ENCODE results near the gene SLK. TPM values are rescaled to one million over a fixed set of nuclear protein-coding genes. Genes with fewer than 3 reads are reported as not detected.

Gene SLK
- total and polyA plus RNA-seq, 2 experiments from 2014 or later: 13.8 to 43.6 TPM

DNA sequence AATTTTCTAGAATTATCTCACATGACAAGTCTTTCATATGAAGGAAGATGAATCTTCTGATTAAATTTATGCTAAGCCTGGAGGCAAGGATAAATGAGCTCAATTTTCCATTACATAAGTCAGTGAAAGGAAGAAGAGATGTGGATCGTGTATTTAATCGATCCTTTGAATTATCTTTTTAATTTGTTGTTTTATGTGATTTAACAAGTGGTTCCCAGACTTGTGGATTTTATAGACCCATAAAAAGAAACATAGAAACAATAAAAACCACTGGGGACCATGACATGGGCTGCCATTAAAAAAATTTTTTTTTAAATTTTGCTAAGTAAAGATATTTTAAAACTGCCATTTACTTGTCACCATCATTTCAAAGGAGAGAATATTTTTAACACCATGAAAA is 45.0 kb downstream of the SLK start:
- Histone ChIP-seq H3K4me1 (ENCODE audit: insufficient read depth) (no peaks in the 10 kb centered on the region), H3K4me3 (no peak overlapping the region), H4K20me1 (ENCODE audit: insufficient read depth, poor library complexity, severe bottlenecking) (no peaks in the 10 kb centered on the region), H3K79me2 (no peaks in the 10 kb centered on the region), H3K9me3 (ENCODE audit: low read depth) (no peaks in the 10 kb centered on the region), H2AFZ (no peak overlapping the region), H3K9me2 (replicated peaks; ENCODE audit: insufficient read depth) (no peaks in the 10 kb centered on the region), H3K27me3 (no peaks in the 10 kb centered on the region), H3K27ac (no peak overlapping the region), H3K36me3 (replicated peaks; ENCODE audit: insufficient read depth, low read depth) (no peaks in the 10 kb centered on the region), H3K4me2 (no peak overlapping the region)
- 83% methylated on average over 2 of the region's 2 CpGs for WGBS (ENCODE audit: low lambda C conversion rate, missing lambda C conversion rate)
- TF ChIP-seq EZH2 (IDR thresholded peaks at IDR 0.05; ENCODE audit: borderline replicate concordance) (no peak), EZH2phosphoT487 (IDR thresholded peaks at IDR 0.05; ENCODE audit: low read depth, severe bottlenecking, unreplicated experiment) (no peak)
- TF ChIP-seq, protein P1, sequence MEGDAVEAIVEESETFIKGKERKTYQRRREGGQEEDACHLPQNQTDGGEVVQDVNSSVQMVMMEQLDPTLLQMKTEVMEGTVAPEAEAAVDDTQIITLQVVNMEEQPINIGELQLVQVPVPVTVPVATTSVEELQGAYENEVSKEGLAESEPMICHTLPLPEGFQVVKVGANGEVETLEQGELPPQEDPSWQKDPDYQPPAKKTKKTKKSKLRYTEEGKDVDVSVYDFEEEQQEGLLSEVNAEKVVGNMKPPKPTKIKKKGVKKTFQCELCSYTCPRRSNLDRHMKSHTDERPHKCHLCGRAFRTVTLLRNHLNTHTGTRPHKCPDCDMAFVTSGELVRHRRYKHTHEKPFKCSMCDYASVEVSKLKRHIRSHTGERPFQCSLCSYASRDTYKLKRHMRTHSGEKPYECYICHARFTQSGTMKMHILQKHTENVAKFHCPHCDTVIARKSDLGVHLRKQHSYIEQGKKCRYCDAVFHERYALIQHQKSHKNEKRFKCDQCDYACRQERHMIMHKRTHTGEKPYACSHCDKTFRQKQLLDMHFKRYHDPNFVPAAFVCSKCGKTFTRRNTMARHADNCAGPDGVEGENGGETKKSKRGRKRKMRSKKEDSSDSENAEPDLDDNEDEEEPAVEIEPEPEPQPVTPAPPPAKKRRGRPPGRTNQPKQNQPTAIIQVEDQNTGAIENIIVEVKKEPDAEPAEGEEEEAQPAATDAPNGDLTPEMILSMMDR (IDR thresholded peaks at IDR 0.05; ENCODE audit: poor library complexity): no peak
- no peak for DNase-seq (ENCODE audit: low spot score)

DNA sequence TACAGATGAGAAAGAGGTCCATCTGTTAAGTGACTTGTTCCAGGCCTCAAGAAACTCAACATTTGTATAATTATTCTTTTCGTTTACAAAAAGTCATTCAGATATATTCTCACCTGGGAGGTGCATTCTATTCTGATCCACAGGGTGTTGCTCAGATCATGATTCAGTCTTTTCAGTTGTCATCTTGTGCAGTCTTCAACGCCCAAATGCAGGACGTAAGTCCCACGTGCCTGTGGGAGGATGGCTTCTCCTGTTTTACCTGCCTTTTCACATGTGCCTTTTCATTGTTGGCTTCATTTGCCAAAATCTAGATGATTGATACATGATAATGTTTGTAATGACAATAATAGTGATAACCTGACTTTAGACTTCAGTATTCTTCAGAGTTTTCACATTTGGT is 46.5 kb downstream of the SLK start:
- no peak for DNase-seq (ENCODE audit: low spot score)
- H3K36me3 ChIP-seq (replicated peaks; ENCODE audit: insufficient read depth, low read depth): no peaks in the 10 kb centered on the region
- no peaks in the 10 kb centered on the region for H3K27me3 ChIP-seq
- H3K79me2 ChIP-seq: no peaks in the 10 kb centered on the region
- H3K27ac ChIP-seq: no peak overlapping the region
- WGBS (ENCODE audit: low lambda C conversion rate, missing lambda C conversion rate): 94% methylated on average over 4 of the region's 4 CpGs
- no peaks in the 10 kb centered on the region for H3K4me1 ChIP-seq (ENCODE audit: insufficient read depth)
- H2AFZ ChIP-seq: no peak overlapping the region
- H3K9me2 ChIP-seq (replicated peaks; ENCODE audit: insufficient read depth): no peaks in the 10 kb centered on the region
- no peaks in the 10 kb centered on the region for H3K9me3 ChIP-seq (ENCODE audit: low read depth)
- H3K4me3 ChIP-seq: no peak overlapping the region
- H3K4me2 ChIP-seq: no peak overlapping the region
- TF ChIP-seq EZH2phosphoT487 (IDR thresholded peaks at IDR 0.05; ENCODE audit: low read depth, severe bottlenecking, unreplicated experiment): no peak
- TF ChIP-seq, protein P1 (IDR thresholded peaks at IDR 0.05; ENCODE audit: poor library complexity): no peak
- TF ChIP-seq EZH2 (IDR thresholded peaks at IDR 0.05; ENCODE audit: borderline replicate concordance): no peak
- H4K20me1 ChIP-seq (ENCODE audit: insufficient read depth, poor library complexity, severe bottlenecking): no peaks in the 10 kb centered on the region

DNA sequence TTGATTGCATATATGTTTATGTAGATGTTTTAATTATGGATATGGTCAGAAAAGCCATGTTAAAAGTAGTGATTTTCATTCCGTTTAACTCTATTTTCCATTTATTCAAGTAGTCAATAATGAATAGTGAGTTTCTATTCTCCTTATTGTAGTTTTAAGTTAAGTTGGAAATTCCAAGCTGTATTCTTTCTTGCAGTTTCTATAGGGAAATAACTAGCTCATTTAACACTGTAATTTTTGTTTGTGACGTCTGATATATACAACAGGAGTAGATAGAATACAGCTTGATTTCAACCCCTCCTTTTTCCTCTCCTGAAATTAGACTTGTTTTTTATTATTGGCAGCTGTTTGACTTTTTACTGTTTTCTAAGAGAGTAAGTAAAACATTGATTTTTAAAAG is 47.2 kb downstream of the SLK start:
- TF ChIP-seq EZH2 (IDR thresholded peaks at IDR 0.05; ENCODE audit: borderline replicate concordance): no peak
- TF ChIP-seq, protein P1 (IDR thresholded peaks at IDR 0.05; ENCODE audit: poor library complexity): no peak
- no peak for TF ChIP-seq EZH2phosphoT487 (IDR thresholded peaks at IDR 0.05; ENCODE audit: low read depth, severe bottlenecking, unreplicated experiment)
- H3K4me2 ChIP-seq: no peak overlapping the region

DNA sequence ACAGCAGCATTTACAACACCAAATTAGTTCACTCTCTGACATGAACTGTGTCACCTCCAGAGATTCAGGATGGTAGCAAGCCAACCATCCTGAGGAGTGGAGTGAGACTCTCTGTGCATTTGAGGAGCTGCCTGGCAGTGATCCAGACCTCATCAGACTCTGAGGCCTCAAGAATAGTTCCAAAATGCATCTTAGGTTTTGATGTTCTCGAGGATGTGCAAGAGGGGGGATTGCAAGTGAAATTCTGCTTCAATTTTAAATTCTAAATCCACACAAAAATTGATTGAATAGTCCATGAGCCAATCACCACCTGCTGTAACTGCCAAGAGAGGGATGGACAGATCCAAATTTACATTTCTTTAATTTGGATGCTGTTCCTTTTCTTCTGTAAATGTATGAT is 49.7 kb downstream of the SLK start:
- Histone ChIP-seq H4K20me1 (ENCODE audit: insufficient read depth, poor library complexity, severe bottlenecking) (no peaks in the 10 kb centered on the region), H3K27me3 (no peaks in the 10 kb centered on the region), H3K79me2 (no peaks in the 10 kb centered on the region), H3K36me3 (replicated peaks; ENCODE audit: insufficient read depth, low read depth) (no peaks in the 10 kb centered on the region), H3K4me1 (ENCODE audit: insufficient read depth) (no peaks in the 10 kb centered on the region), H2AFZ (no peak overlapping the region), H3K9me2 (replicated peaks; ENCODE audit: insufficient read depth) (no peaks in the 10 kb centered on the region), H3K4me2 (no peak overlapping the region), H3K27ac (no peak overlapping the region), H3K4me3 (no peak overlapping the region), H3K9me3 (ENCODE audit: low read depth) (no peaks in the 10 kb centered on the region)
- WGBS (ENCODE audit: low lambda C conversion rate, missing lambda C conversion rate): 95% methylated on average over 1 of the region's 1 CpG
- no peak for TF ChIP-seq EZH2 (IDR thresholded peaks at IDR 0.05; ENCODE audit: borderline replicate concordance)
- DNase-seq (ENCODE audit: low spot score): no peak

More for the DNA sequence above, 47.2 kb downstream of the SLK start:
- no peaks in the 10 kb centered on the region for H3K36me3 ChIP-seq (replicated peaks; ENCODE audit: insufficient read depth, low read depth)
- H3K79me2 ChIP-seq: no peaks in the 10 kb centered on the region
- no peak overlapping the region for H3K27ac ChIP-seq
- H3K9me3 ChIP-seq (ENCODE audit: low read depth): no peaks in the 10 kb centered on the region
- no peaks in the 10 kb centered on the region for H3K4me1 ChIP-seq (ENCODE audit: insufficient read depth)
- H4K20me1 ChIP-seq (ENCODE audit: insufficient read depth, poor library complexity, severe bottlenecking): no peaks in the 10 kb centered on the region
- no peak overlapping the region for H3K4me3 ChIP-seq
- WGBS (ENCODE audit: low lambda C conversion rate, missing lambda C conversion rate): 81% methylated on average over 2 of the region's 2 CpGs
- H3K27me3 ChIP-seq: no peaks in the 10 kb centered on the region
- H3K9me2 ChIP-seq (replicated peaks; ENCODE audit: insufficient read depth): no peaks in the 10 kb centered on the region
- DNase-seq (ENCODE audit: low spot score): no peak
- no peak overlapping the region for H2AFZ ChIP-seq
